ENCODE results near the gene GALNT15. TPM values are rescaled to one million over a fixed set of nuclear protein-coding genes. Genes with fewer than 3 reads are reported as not detected.

GALNT15 gene, protein sequence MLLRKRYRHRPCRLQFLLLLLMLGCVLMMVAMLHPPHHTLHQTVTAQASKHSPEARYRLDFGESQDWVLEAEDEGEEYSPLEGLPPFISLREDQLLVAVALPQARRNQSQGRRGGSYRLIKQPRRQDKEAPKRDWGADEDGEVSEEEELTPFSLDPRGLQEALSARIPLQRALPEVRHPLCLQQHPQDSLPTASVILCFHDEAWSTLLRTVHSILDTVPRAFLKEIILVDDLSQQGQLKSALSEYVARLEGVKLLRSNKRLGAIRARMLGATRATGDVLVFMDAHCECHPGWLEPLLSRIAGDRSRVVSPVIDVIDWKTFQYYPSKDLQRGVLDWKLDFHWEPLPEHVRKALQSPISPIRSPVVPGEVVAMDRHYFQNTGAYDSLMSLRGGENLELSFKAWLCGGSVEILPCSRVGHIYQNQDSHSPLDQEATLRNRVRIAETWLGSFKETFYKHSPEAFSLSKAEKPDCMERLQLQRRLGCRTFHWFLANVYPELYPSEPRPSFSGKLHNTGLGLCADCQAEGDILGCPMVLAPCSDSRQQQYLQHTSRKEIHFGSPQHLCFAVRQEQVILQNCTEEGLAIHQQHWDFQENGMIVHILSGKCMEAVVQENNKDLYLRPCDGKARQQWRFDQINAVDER
- not detected for total RNA-seq
- not detected for polyA plus RNA-seq (2013, experiment 1 of 2)
- 0.12 TPM for polyA plus RNA-seq (2013, experiment 2 of 2)
- 0 to 0.41 (median 0) reads per million in 172 experiments for total RNA-seq

DNA sequence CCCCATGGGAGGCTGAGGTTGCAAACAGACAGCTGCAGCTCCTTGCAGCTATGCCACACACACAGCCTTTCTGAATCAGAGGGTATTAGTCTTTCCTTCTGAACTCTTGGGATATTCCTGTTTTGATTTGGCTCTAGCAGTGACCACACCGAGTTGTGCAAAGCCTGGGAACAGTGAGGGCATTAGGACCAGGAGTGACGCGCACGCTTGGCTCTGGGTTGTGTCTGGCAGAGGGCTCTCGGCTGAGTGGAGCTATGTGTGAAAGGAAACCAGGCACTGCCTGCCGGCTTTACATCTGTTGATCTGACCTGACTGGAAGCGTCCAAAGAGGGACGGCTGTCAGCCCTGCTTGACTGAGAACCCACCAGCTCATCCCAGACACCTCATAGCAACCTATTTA lies at the start of gene GALNT15:
TSS of gene GALNT15 (plus strand) at position 292 of the 400 bp plus-strand sequence. CDS start 472 bp downstream, outside the sequence.
- CTCF ChIA-PET, result no interaction called here
- H3K4me3 Mint-ChIP-seq, result no peak within 1 kb of the TSS
- no peak within 1 kb of the TSS for H3K27ac Mint-ChIP-seq

DNA sequence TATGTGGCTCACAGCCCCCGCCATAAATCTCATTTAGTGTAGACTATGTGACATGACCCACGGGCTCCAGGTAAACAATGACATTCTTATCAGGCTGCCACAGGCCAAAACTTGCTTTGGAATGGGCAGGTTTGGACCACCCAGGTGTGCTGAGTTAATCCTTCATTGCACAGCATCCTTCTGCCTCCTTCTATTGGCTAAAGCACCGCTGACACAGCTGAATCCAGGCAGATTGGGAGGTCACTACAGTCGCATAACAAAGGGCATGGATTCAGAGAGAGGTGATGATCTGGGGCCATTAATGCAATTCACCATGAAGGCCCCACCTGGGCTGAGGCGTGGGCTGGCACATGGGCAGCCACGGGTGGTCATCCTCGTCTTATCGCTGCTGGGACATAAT lies 47.8 kb upstream of the GALNT15 start:
- no peak for TF ChIP-seq CTCF (IDR thresholded peaks at IDR 0.05)
- H3K4me3 Mint-ChIP-seq, result no peak overlapping the region
- DNase-seq, result no peak
- no peaks in the 10 kb centered on the region for H3K4me1 Mint-ChIP-seq (ENCODE audit: low read depth)
- intact Hi-C loops (cut with DNase I, micrococcal nuclease), result no loop called here
- H3K36me3 ChIP-seq (ENCODE audit: insufficient read depth, low read length), result no peaks in the 10 kb centered on the region
- H3K9me3 Mint-ChIP-seq, result no peaks in the 10 kb centered on the region
- no peaks in the 10 kb centered on the region for H3K4me1 ChIP-seq (ENCODE audit: insufficient read depth, low read length)
- no peak overlapping the region for H3K27ac Mint-ChIP-seq
- no peaks in the 10 kb centered on the region for H3K9me3 ChIP-seq (ENCODE audit: control insufficient read depth in 1 of 2, insufficient read depth in 1 of 2, low read length in 2 of 2)
- no peak for ATAC-seq (ENCODE audit: poor library complexity)
- CTCF ChIA-PET, result no interaction called here
- H3K27ac ChIP-seq (ENCODE audit: low read depth in 1 of 2, low read length in 2 of 2), result no peak overlapping the region
- H3K27me3 ChIP-seq (ENCODE audit: control insufficient read depth in 1 of 2, insufficient read depth in 2 of 2, low read length in 2 of 2), result no peaks in the 10 kb centered on the region
- H3K27me3 Mint-ChIP-seq, result no peaks in the 10 kb centered on the region
- no peak overlapping the region for H3K4me3 ChIP-seq (ENCODE audit: low read length)
- POLR2A ChIA-PET, result no interaction called here
- no peaks in the 10 kb centered on the region for H3K36me3 Mint-ChIP-seq (ENCODE audit: low read depth)

More for the DNA sequence above, at the start of gene GALNT15:
- H3K4me3 ChIP-seq (ENCODE audit: low read length), result no peak within 1 kb of the TSS
- H3K27ac ChIP-seq (ENCODE audit: low read depth in 1 of 2, low read length in 2 of 2), result no peak within 1 kb of the TSS
- DNase-seq, result no peak
- H3K4me1 ChIP-seq (ENCODE audit: insufficient read depth, low read length), result peaks cover 7% of the 10 kb centered on the region
- ATAC-seq (ENCODE audit: poor library complexity), result no peak
- TF ChIP-seq CTCF (IDR thresholded peaks at IDR 0.05), result no peak
- H3K9me3 ChIP-seq (ENCODE audit: control insufficient read depth in 1 of 2, insufficient read depth in 1 of 2, low read length in 2 of 2), result no peaks in the 10 kb centered on the region
- intact Hi-C loops (cut with DNase I, micrococcal nuclease), result no loop called here
- peaks cover 22% of the 10 kb centered on the region for H3K27me3 Mint-ChIP-seq
- peaks cover 0 to 2% of the 10 kb centered on the region in 2 experiments for H3K27me3 ChIP-seq (ENCODE audit: control insufficient read depth in 1 of 2, insufficient read depth in 2 of 2, low read length in 2 of 2)
- H3K9me3 Mint-ChIP-seq, result no peaks in the 10 kb centered on the region
- POLR2A ChIA-PET, result no interaction called here
- H3K36me3 Mint-ChIP-seq (ENCODE audit: low read depth), result no peaks in the 10 kb centered on the region
- no peaks in the 10 kb centered on the region for H3K4me1 Mint-ChIP-seq (ENCODE audit: low read depth)
- no peaks in the 10 kb centered on the region for H3K36me3 ChIP-seq (ENCODE audit: insufficient read depth, low read length)

DNA sequence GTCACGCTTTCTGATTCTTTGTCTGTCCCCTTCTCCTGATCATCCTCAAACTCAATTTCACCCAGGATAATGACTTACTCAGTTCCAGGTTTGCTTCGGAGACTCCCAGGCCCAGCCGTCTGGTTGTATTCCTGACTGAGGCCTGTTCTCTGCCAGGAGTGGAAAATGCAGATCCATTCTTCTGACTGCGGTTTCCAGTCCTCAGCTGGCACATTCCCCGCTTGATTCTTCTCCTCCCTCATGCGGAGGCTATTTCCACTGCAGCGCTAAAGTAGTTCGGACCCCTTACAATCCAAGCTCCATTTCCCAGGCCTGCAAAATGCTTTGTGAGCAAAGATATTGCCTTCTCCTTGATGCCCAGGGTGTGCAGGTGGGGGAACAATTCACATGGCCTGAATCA lies 47.2 kb upstream of the GALNT15 start:
- Mint-ChIP-seq H3K36me3 (ENCODE audit: low read depth) (no peaks in the 10 kb centered on the region), H3K4me3 (no peak overlapping the region), H3K27me3 (no peaks in the 10 kb centered on the region), H3K4me1 (ENCODE audit: low read depth) (no peaks in the 10 kb centered on the region), H3K9me3 (no peaks in the 10 kb centered on the region), H3K27ac (no peak overlapping the region)
- Histone ChIP-seq H3K4me3 (ENCODE audit: low read length) (no peak overlapping the region), H3K36me3 (ENCODE audit: insufficient read depth, low read length) (no peaks in the 10 kb centered on the region), H3K27ac (ENCODE audit: low read depth in 1 of 2, low read length in 2 of 2) (no peak overlapping the region), H3K4me1 (ENCODE audit: insufficient read depth, low read length) (no peaks in the 10 kb centered on the region), H3K27me3 (ENCODE audit: control insufficient read depth in 1 of 2, insufficient read depth in 2 of 2, low read length in 2 of 2) (no peaks in the 10 kb centered on the region), H3K9me3 (ENCODE audit: control insufficient read depth in 1 of 2, insufficient read depth in 1 of 2, low read length in 2 of 2) (no peaks in the 10 kb centered on the region)
- DNase-seq, result no peak
- ATAC-seq (ENCODE audit: poor library complexity), result no peak
- ChIA-PET POLR2A (no interaction called here), CTCF (no interaction called here)
- no peak for TF ChIP-seq CTCF (IDR thresholded peaks at IDR 0.05)
- intact Hi-C loops (cut with DNase I, micrococcal nuclease), result no loop called here
